ENCODE results near the gene CALU. TPM values are rescaled to one million over a fixed set of nuclear protein-coding genes. Genes with fewer than 3 reads are reported as not detected.

The CALU gene
- total and polyA plus RNA-seq, 4 donors, result 23.9 to 115 (median 99.0) TPM

GRCh38 chr7:128703609-128704241 is 35.4 kb upstream of the CALU start:
- Histone ChIP-seq H3K9me3 (ENCODE audit: control insufficient read depth in 4 of 4, insufficient read depth in 3 of 4, low read length in 3 of 4) (no peaks in the 10 kb centered on the region), H3K4me1 (ENCODE audit: control insufficient read depth in 5 of 5, insufficient read depth in 5 of 5, low read length in 5 of 5) (no peaks in the 10 kb centered on the region), H3K9ac (ENCODE audit: insufficient read depth in 1 of 2, low read length in 2 of 2) (no peak overlapping the region), H3K36me3 (ENCODE audit: control insufficient read depth in 4 of 4, insufficient read depth in 4 of 4, low read length in 4 of 4) (no peaks in the 10 kb centered on the region), H3K27ac (ENCODE audit: low read depth in 1 of 2, low read length in 1 of 2) (no peak overlapping the region), H3K27me3 (ENCODE audit: control insufficient read depth in 3 of 3, insufficient read depth in 3 of 3, low read length in 2 of 3) (peaks cover 0 to 12% (median 3%) of the 10 kb centered on the region in 3 donors), H3K4me3 (no peak overlapping the region)
- WGBS, 2 donors, result 57 to 72% methylated on average over 7 of the region's 7 CpGs
- DNase-seq (peak in 2 of 3 donors; percentile 13 to 29), ATAC-seq (ENCODE audit: insufficient read depth, low FRiP score) (no peak)
- TF ChIP-seq, protein P1, sequence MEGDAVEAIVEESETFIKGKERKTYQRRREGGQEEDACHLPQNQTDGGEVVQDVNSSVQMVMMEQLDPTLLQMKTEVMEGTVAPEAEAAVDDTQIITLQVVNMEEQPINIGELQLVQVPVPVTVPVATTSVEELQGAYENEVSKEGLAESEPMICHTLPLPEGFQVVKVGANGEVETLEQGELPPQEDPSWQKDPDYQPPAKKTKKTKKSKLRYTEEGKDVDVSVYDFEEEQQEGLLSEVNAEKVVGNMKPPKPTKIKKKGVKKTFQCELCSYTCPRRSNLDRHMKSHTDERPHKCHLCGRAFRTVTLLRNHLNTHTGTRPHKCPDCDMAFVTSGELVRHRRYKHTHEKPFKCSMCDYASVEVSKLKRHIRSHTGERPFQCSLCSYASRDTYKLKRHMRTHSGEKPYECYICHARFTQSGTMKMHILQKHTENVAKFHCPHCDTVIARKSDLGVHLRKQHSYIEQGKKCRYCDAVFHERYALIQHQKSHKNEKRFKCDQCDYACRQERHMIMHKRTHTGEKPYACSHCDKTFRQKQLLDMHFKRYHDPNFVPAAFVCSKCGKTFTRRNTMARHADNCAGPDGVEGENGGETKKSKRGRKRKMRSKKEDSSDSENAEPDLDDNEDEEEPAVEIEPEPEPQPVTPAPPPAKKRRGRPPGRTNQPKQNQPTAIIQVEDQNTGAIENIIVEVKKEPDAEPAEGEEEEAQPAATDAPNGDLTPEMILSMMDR (IDR thresholded peaks at IDR 0.05; ENCODE audit: control extremely low read depth, extremely low read depth), result no peak

DNA sequence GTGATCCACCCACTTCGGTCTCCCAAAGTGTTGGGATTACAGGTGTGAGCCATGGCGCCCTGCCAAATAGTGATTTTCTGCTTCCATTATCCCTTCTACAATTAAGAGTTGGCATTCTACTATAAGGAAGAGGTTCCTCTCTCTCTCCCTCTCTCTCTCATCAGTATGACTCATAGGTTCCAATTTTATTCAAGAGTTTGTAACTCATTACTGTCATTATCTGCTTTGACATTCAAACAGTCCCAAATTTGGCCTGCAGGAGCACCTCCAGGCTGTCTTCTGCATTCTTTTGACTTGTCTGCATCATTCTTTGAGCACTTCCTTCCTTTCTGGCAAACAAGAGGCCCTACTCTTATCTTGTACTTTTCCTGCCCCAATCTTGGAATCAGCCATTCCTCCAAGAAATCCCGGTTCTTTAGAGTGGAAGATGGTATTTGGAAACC is 33.2 kb upstream of the CALU start:
- ATAC-seq (ENCODE audit: insufficient read depth, low FRiP score), result no peak
- WGBS, 2 donors, result 70 to 81% methylated on average over 3 of the region's 3 CpGs
- H3K4me1 ChIP-seq (ENCODE audit: control insufficient read depth in 5 of 5, insufficient read depth in 5 of 5, low read length in 5 of 5), result no peaks in the 10 kb centered on the region
- no peak overlapping the region for H3K27ac ChIP-seq (ENCODE audit: low read depth in 1 of 2, low read length in 1 of 2)
- peaks cover 0 to 4% (median 0%) of the 10 kb centered on the region in 3 donors for H3K27me3 ChIP-seq (ENCODE audit: control insufficient read depth in 3 of 3, insufficient read depth in 3 of 3, low read length in 2 of 3)
- H3K36me3 ChIP-seq (ENCODE audit: control insufficient read depth in 4 of 4, insufficient read depth in 4 of 4, low read length in 4 of 4), result no peaks in the 10 kb centered on the region
- no peaks in the 10 kb centered on the region for H3K9me3 ChIP-seq (ENCODE audit: control insufficient read depth in 4 of 4, insufficient read depth in 3 of 4, low read length in 3 of 4)
- no peak overlapping the region for H3K9ac ChIP-seq (ENCODE audit: insufficient read depth in 1 of 2, low read length in 2 of 2)
- H3K4me3 ChIP-seq, result no peak overlapping the region
- DNase-seq, result no peak
- TF ChIP-seq, protein P1 (IDR thresholded peaks at IDR 0.05; ENCODE audit: control extremely low read depth, extremely low read depth), result no peak

- peaks cover 0 to 3% (median 0%) of the 10 kb centered on the region in 3 donors for H3K27me3 ChIP-seq (ENCODE audit: control insufficient read depth in 3 of 3, insufficient read depth in 3 of 3, low read length in 2 of 3)
- no peaks in the 10 kb centered on the region for H3K4me1 ChIP-seq (ENCODE audit: control insufficient read depth in 5 of 5, insufficient read depth in 5 of 5, low read length in 5 of 5)
- no peaks in the 10 kb centered on the region for H3K9me3 ChIP-seq (ENCODE audit: control insufficient read depth in 4 of 4, insufficient read depth in 3 of 4, low read length in 3 of 4)
- ATAC-seq (ENCODE audit: insufficient read depth, low FRiP score), result no peak
- no peaks in the 10 kb centered on the region for H3K36me3 ChIP-seq (ENCODE audit: control insufficient read depth in 4 of 4, insufficient read depth in 4 of 4, low read length in 4 of 4)
- no peak overlapping the region for H3K27ac ChIP-seq (ENCODE audit: low read depth in 1 of 2, low read length in 1 of 2)
- 93 to 100% methylated on average over 1 of the region's 1 CpG for WGBS, 2 donors
- H3K4me3 ChIP-seq, result no peak overlapping the region
- no peak overlapping the region for H3K9ac ChIP-seq (ENCODE audit: insufficient read depth in 1 of 2, low read length in 2 of 2)
- TF ChIP-seq, protein P1 (IDR thresholded peaks at IDR 0.05; ENCODE audit: control extremely low read depth, extremely low read depth), result no peak
- DNase-seq, result no peak
Measured at GRCh38 chr7:128707752-128708151, 31.4 kb upstream of the CALU start.

DNA sequence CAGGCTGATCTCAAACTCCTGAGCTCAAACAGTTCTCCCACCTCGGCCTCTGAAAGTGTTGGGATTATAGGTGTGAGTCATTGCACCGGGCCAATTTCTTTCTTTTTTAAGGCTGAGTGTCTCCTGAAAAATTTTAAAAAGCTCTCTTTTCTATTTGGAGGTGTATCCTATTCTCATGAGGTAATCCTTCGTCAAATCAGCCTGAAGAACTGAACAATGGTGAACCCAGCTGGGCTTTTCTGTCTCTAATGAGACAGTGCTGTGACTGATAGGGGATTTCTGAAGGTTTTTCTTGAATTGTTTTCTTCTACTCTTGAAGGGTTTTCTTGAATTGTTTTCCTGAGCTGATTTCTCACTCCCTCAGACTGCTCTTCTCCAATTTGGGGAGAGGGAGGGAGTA is 30.9 kb upstream of the CALU start:
- no peak for DNase-seq
- Histone ChIP-seq H3K9ac (ENCODE audit: insufficient read depth in 1 of 2, low read length in 2 of 2) (no peak overlapping the region), H3K4me3 (no peak overlapping the region), H3K4me1 (ENCODE audit: control insufficient read depth in 5 of 5, insufficient read depth in 5 of 5, low read length in 5 of 5) (no peaks in the 10 kb centered on the region), H3K36me3 (ENCODE audit: control insufficient read depth in 4 of 4, insufficient read depth in 4 of 4, low read length in 4 of 4) (no peaks in the 10 kb centered on the region), H3K27me3 (ENCODE audit: control insufficient read depth in 3 of 3, insufficient read depth in 3 of 3, low read length in 2 of 3) (peaks cover 0 to 3% (median 0%) of the 10 kb centered on the region in 3 donors), H3K9me3 (ENCODE audit: control insufficient read depth in 4 of 4, insufficient read depth in 3 of 4, low read length in 3 of 4) (no peaks in the 10 kb centered on the region), H3K27ac (ENCODE audit: low read depth in 1 of 2, low read length in 1 of 2) (no peak overlapping the region)
- no peak for ATAC-seq (ENCODE audit: insufficient read depth, low FRiP score)
- 94 to 95% methylated on average over 3 of the region's 3 CpGs for WGBS, 2 donors
- TF ChIP-seq, protein P1 (IDR thresholded peaks at IDR 0.05; ENCODE audit: control extremely low read depth, extremely low read depth), result no peak
